Spleen (tissue), 11 donors: ENCODE measurements around the gene NDUFS8. TPM values are rescaled to one million over a fixed set of nuclear protein-coding genes. Genes with fewer than 3 reads are reported as not detected.
A peak's percentile ranks its signal among the peaks of the same experiment; 100 is the strongest.

Experiments used
- DNase-seq: peaks from one replicate; pipeline ENCODE4 v3.0.0-alpha.2; 2020
- H3K27ac ChIP-seq, 8 donors: fragments of 200-600 bp; sonication (generic) in 7 of 8; 1 replicate in 4 of 8; 2 replicates in 4 of 8; pipeline versions ENCODE4 v1.5.0 to v1.8.0; 2016 to 2021; ENCODE audit warnings: inconsistent platforms in 4 of 8, mild to moderate bottlenecking in 4 of 8, moderate library complexity in 1 of 8
- H3K27me3 ChIP-seq, 7 donors: fragments of 200-600 bp; sonication (generic) in 6 of 7; replicated peaks in 1 of 7; 1 replicate in 4 of 7; 2 replicates in 3 of 7; pipeline versions ENCODE4 v1.5.0 to v1.8.0; 2016 to 2021; ENCODE audit warnings: inconsistent platforms in 3 of 7, mild to moderate bottlenecking in 1 of 7
- H3K36me3 ChIP-seq, 6 donors: fragments of 200-600 bp; sonication (generic) in 5 of 6; 1 replicate in 4 of 6; 2 replicates in 2 of 6; pipeline versions ENCODE4 v1.5.0 to v1.8.0; 2016 to 2021; ENCODE audit warnings: inconsistent platforms in 2 of 6
- H3K4me1 ChIP-seq, 6 donors: fragments of 200-600 bp; sonication (generic) in 5 of 6; 1 replicate in 3 of 6; 2 replicates in 3 of 6; pipeline versions ENCODE4 v1.5.0 to v1.8.0; 2016 to 2021; ENCODE audit warnings: inconsistent platforms in 3 of 6
- H3K4me3 ChIP-seq, 8 donors: fragments of 200-600 bp; sonication (generic) in 7 of 8; 1 replicate in 4 of 8; 2 replicates in 4 of 8; pipeline versions ENCODE4 v1.5.0 to v1.8.0; 2016 to 2021; ENCODE audit warnings: inconsistent platforms in 4 of 8, mild to moderate bottlenecking in 4 of 8, moderate library complexity in 2 of 8
- H3K9me3 ChIP-seq, 8 donors: fragments of 200-600 bp; sonication (generic) in 7 of 8; 1 replicate in 4 of 8; 2 replicates in 4 of 8; pipeline versions ENCODE4 v1.5.0 to v1.8.0; 2016 to 2021; ENCODE audit warnings: inconsistent platforms in 4 of 8
- POLR2A ChIP-seq, 3 donors: fragments of 450-650 bp; IDR thresholded peaks; one replicate each; pipeline ENCODE4 v1.5.1; 2017; ENCODE audit warnings: antibody characterized with exemption in 3 of 3, mild to moderate bottlenecking in 1 of 3
- POLR2AphosphoS5 ChIP-seq, 3 donors: sonication (generic); formaldehyde crosslinking; IDR thresholded peaks; one replicate each; pipeline ENCODE4 v1.5.1; 2017; ENCODE audit warnings: antibody characterized with exemption in 3 of 3
- WGBS, 5 donors: extraction: QIAGEN DNeasy Blood & Tissue Kit in 3 of 5; methylation state at CpG; one replicate each; pipeline versions ENCODE4 v1.1.5 to v1.1.7; 2013 to 2018; 5-methylcytosine and 5-hydroxymethylcytosine counted together
- intact Hi-C: fragments of 100-400 bp; cut with DNase I; formaldehyde crosslinking; loops from one replicate; pipeline ENCODE4 v1.15.0; 2023; ENCODE audit warnings: low total_unique reads
- polyA plus RNA-seq, 3 donors: library from polyadenylated mRNA; stranded (reverse); fragments of 200-250 nt; gene quantifications; one replicate each; pipeline ENCODE4 v1.2.1, GENCODE V29; 2013
- total RNA-seq, 7 donors: library from RNA; depleted of rRNA in 3 of 7; stranded (reverse); fragments of >200 nt in 3 of 7; fragmentation: NEBNext Ultra II Directional in 4 of 7; extraction: Animal tissue kit (Norgen Biotek cat#: 25700) in 4 of 7; gene quantifications; one replicate each; pipeline versions ENCODE4 v1.1.0 to v1.2.1, GENCODE V29; 2016 to 2021
- TF ChIP-seq, protein P1 (sequence below), 11 experiments: fragments of 200-600 bp in 7 of 11; fragments of 450-650 bp in 4 of 11; sonication (generic) in 4 of 11; IDR thresholded peaks in 8 of 11; conservative IDR thresholded peaks in 3 of 11; 1 replicate in 7 of 11; 2 replicates in 4 of 11; pipeline versions ENCODE4 v1.4.0 to v1.8.0; 2016 to 2021; ENCODE audit warnings: antibody characterized with exemption in 11 of 11, inconsistent platforms in 4 of 11, mild to moderate bottlenecking in 1 of 11
- donor health status: healthy with polysubstance abuse.
- donor health status: DM: no; HTN: no; CAD: no; lungs with moderate emphysema.
- donor health status: DM: no; HTN: no; CAD: no.
- donor health status: Bipolar disorder and iron deficiency.
- donor health status: healthy.
- donor health status: DM: no; HTN: no; CAD: no.
- donor health status: DM: yes; HTN: yes; CAD: no.

Gene NDUFS8
- total and polyA plus RNA-seq, 10 donors, result 75.4 to 132 (median 95.1) TPM

DNA sequence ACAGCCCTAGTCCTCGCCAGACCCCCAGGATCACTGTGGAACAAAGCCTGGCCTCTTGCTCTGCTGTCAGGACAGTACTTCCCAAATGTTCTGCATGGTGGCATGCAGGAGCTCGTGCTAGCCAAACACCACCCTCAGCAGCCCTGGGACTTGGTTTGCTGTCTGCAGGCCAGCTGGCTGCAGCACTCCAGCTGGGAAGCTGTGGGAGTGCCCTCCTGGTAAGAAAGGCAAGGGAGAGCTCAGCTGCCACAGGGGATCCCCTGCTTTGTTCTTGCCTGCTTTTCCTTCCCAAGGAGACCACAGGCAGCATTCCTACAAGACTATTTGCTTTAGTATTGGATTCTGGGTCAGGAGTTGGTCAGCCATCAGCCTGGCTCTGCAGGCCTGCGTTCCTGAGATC is 36.3 kb downstream of the NDUFS8 start:
- 90 to 95% (median 92%) methylated on average over 2 to 3 of the region's 3 CpGs for WGBS, 5 donors
- intact Hi-C loops, result loop anchor here (10.0 kb wide), 1 partner anchor 138 kb away; no protein-coding TSS in a partner anchor
- Histone ChIP-seq H3K9me3 (no peaks in the 10 kb centered on the region), H3K4me1 (peaks cover 0 to 32% (median 10%) of the 10 kb centered on the region in 6 donors), H3K27ac (no peak overlapping the region), H3K4me3 (no peak overlapping the region), H3K36me3 (peaks cover 0 to 100% (median 62%) of the 10 kb centered on the region in 6 donors), H3K27me3 (no peaks in the 10 kb centered on the region)
- TF ChIP-seq POLR2A (IDR thresholded peaks at IDR 0.05) (no peak), POLR2AphosphoS5 (IDR thresholded peaks at IDR 0.05) (no peak)
- TF ChIP-seq, protein P1, sequence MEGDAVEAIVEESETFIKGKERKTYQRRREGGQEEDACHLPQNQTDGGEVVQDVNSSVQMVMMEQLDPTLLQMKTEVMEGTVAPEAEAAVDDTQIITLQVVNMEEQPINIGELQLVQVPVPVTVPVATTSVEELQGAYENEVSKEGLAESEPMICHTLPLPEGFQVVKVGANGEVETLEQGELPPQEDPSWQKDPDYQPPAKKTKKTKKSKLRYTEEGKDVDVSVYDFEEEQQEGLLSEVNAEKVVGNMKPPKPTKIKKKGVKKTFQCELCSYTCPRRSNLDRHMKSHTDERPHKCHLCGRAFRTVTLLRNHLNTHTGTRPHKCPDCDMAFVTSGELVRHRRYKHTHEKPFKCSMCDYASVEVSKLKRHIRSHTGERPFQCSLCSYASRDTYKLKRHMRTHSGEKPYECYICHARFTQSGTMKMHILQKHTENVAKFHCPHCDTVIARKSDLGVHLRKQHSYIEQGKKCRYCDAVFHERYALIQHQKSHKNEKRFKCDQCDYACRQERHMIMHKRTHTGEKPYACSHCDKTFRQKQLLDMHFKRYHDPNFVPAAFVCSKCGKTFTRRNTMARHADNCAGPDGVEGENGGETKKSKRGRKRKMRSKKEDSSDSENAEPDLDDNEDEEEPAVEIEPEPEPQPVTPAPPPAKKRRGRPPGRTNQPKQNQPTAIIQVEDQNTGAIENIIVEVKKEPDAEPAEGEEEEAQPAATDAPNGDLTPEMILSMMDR (IDR thresholded peaks at IDR 0.05 in 8 of 11, conservative IDR thresholded peaks at IDR 0.05 in 3 of 11), result no peak
- DNase-seq, result no peak

DNA sequence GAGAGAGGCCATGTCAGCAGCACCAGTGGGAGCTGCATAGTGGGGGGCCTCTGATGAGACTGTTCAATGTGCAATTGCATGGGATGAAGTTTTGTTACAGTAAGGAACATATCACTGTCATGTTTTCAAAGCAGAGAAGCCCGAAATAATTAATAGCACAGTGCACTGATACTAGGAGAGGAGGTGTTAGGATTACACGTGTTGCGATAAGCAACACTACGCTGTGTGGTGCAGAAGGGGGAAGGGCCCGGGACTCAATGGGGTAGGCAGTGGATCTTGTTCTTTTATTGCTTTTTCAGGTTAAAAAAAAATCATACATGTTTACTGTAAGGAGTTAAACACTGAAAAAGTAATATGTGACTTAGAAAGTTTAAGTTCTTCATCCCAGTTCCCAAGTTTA is 37.5 kb downstream of the NDUFS8 start:
- H3K27ac ChIP-seq, result no peak overlapping the region
- no peaks in the 10 kb centered on the region for H3K27me3 ChIP-seq
- no peak for DNase-seq
- no peak for TF ChIP-seq POLR2AphosphoS5 (IDR thresholded peaks at IDR 0.05)
- TF ChIP-seq POLR2A (IDR thresholded peaks at IDR 0.05), result no peak
- TF ChIP-seq, protein P1 (IDR thresholded peaks at IDR 0.05 in 8 of 11, conservative IDR thresholded peaks at IDR 0.05 in 3 of 11), result no peak
- 93 to 96% (median 96%) methylated on average over 5 of the region's 5 CpGs for WGBS, 5 donors
- no peak overlapping the region for H3K4me3 ChIP-seq
- H3K36me3 ChIP-seq, result peaks cover 0 to 100% (median 56%) of the 10 kb centered on the region in 6 donors
- intact Hi-C loops, result loop anchor here (10.0 kb wide), 1 partner anchor 137 kb away; no protein-coding TSS in a partner anchor
- no peaks in the 10 kb centered on the region for H3K9me3 ChIP-seq
- peaks cover 0 to 36% (median 12%) of the 10 kb centered on the region in 6 donors for H3K4me1 ChIP-seq

DNA sequence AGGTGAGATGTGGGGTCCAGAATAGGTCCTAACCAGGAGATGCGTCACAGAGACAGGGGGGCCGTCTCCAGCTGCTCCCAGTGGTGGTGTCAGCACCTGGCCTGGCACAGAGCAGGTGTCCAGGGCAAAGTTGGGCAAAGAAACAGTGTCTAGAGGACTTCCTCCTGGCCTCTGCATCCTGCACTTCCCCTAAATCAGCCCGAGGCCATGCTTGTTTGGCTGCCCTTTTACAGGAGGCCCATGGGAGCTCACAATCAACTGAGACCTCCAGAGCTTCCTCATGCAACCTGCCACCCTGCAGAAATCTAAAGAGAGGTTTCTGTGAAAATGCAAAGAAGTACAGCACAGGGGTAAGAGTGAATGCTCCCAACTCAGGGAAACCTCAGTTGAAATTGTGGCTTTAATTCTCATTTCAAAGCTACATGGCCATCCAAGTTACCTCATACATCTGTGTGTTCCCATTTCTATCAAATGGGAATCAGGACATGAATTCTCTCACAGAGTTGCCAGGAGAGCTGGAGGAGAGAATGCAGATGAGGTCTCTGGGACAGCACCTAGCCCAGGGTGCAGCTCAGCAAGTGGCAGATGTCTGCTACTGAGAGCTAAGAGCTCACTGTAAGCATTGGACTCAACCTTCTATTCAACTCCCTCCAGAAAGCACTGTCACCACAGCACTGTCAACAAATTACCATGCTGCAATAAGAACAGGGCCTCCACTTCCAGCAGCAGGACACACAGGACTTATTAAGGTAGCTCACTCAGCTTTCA is 41.0 kb downstream of the NDUFS8 start:
- no peak for TF ChIP-seq POLR2A (IDR thresholded peaks at IDR 0.05)
- TF ChIP-seq, protein P1 (IDR thresholded peaks at IDR 0.05 in 8 of 11, conservative IDR thresholded peaks at IDR 0.05 in 3 of 11), result no peak
- no peak for TF ChIP-seq POLR2AphosphoS5 (IDR thresholded peaks at IDR 0.05)
- DNase-seq, result peak; percentile 73
- WGBS, 5 donors, result 52 to 65% (median 62%) methylated on average over 3 of the region's 3 CpGs
- Histone ChIP-seq H3K27me3 (no peaks in the 10 kb centered on the region), H3K9me3 (no peaks in the 10 kb centered on the region), H3K4me1 (peaks cover 0 to 14% (median 8%) of the 10 kb centered on the region in 6 donors), H3K36me3 (peaks cover 0 to 91% (median 26%) of the 10 kb centered on the region in 6 donors), H3K27ac (peak overlapping the region in 2 of 8 donors; percentile 3 to 17), H3K4me3 (no peak overlapping the region)
- intact Hi-C loops, result no loop called here

DNA sequence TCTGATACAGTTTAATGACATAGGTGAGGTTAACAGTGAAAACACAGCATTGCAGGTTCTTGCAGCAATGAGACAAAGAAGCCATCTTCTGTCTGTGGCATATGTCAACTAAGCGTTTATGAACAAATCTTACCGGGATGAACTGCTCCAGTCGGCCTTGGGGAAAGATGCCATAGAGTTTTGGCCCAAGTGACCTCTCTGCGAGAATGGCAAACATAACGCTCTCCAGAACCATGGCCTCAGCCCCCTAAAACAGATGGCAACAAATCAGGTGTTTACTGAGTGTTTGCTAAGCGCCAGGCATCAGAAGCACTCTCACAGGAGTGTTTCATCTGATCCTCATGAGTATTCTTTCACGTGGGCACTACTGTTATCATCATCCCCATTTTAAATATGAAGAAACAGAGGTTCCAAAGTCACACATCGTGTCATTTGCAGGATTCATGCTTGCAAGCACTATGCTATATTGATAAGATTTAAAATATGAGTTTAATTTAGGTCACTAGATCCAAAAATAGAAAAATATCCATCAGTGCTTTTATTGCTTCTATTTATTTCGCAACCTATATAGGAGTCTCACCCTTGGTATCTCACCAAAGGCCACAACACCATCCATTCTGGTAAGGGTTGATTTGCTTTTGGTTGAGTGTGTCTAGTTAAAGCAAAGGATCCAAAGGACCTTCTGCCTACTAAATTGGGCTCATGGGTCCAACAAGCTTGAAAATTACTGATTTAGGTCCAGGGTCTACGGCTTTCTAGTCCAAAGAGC is 44.3 kb downstream of the NDUFS8 start:
- DNase-seq, result no peak
- Histone ChIP-seq H3K4me3 (no peak overlapping the region), H3K4me1 (peaks cover 0 to 24% (median 11%) of the 10 kb centered on the region in 6 donors), H3K36me3 (peaks cover 0 to 72% (median 8%) of the 10 kb centered on the region in 6 donors), H3K9me3 (no peaks in the 10 kb centered on the region), H3K27ac (no peak overlapping the region), H3K27me3 (no peaks in the 10 kb centered on the region)
- intact Hi-C loops, result no loop called here
- no peak for TF ChIP-seq POLR2AphosphoS5 (IDR thresholded peaks at IDR 0.05)
- no peak for TF ChIP-seq POLR2A (IDR thresholded peaks at IDR 0.05)
- TF ChIP-seq, protein P1 (IDR thresholded peaks at IDR 0.05 in 8 of 11, conservative IDR thresholded peaks at IDR 0.05 in 3 of 11), result no peak
- WGBS, 5 donors, result 90 to 96% (median 93%) methylated on average over 10 of the region's 10 CpGs
